ENCODE data around the gene KLK14.
A peak's percentile ranks its signal among the peaks of the same experiment; 100 is the strongest.

KLK14 gene

GRCh38 chr19:51108066-51108804 lies 25.5 kb upstream of the KLK14 start, which contains the start of gene CTU1:
Gene CTU1 (minus strand): TSS chr19:51108409. CDS start chr19:51104569, 3,840 bp downstream.
- peak; percentile 98 for DNase-seq

GRCh38 chr19:51107406-51108065 lies 24.8 kb upstream of the KLK14 start:
- DNase-seq, result no peak

- no peak for DNase-seq
Observed at GRCh38 chr19:51103926-51104341, 21.2 kb upstream of the KLK14 start.

GRCh38 chr19:51102991-51103390 lies 20.3 kb upstream of the KLK14 start:
- DNase-seq, result no peak

GRCh38 chr19:51101171-51101865 lies 18.6 kb upstream of the KLK14 start:
- DNase-seq, result no peak

GRCh38 chr19:51100601-51101000 lies 17.9 kb upstream of the KLK14 start:
- DNase-seq, result no peak

- DNase-seq, result no peak
Observed at GRCh38 chr19:51099047-51099382, 16.3 kb upstream of the KLK14 start.

GRCh38 chr19:51098365-51099046 lies 15.8 kb upstream of the KLK14 start:
- DNase-seq, result no peak

GRCh38 chr19:51097796-51098195 lies 15.1 kb upstream of the KLK14 start:
- no peak for DNase-seq

- no peak for DNase-seq
Observed at GRCh38 chr19:51097166-51097738, 14.6 kb upstream of the KLK14 start.

GRCh38 chr19:51096473-51097165 lies 13.9 kb upstream of the KLK14 start:
- no peak for DNase-seq

GRCh38 chr19:51094696-51095279 lies 12.1 kb upstream of the KLK14 start:
- no peak for DNase-seq

GRCh38 chr19:51093510-51094345 lies 11.0 kb upstream of the KLK14 start:
- DNase-seq, result no peak

GRCh38 chr19:51093101-51093500 lies 10.4 kb upstream of the KLK14 start:
- no peak for DNase-seq

GRCh38 chr19:51091895-51092873 lies 9.5 kb upstream of the KLK14 start:
- no peak for DNase-seq

GRCh38 chr19:51091126-51091525 lies 8.4 kb upstream of the KLK14 start:
- no peak for DNase-seq

GRCh38 chr19:51090471-51090870 lies 7.8 kb upstream of the KLK14 start:
- DNase-seq, result no peak

- DNase-seq, result no peak
Observed at GRCh38 chr19:51089786-51090185, 7.1 kb upstream of the KLK14 start.

- DNase-seq, result no peak
Observed at GRCh38 chr19:51086153-51086850, 3.6 kb upstream of the KLK14 start.

Data from NCI-H1436 treated with DMSO at 0.1 percent for 48 hours (cell line).